HG03521 (cell line): ENCODE measurements around the gene LSS.
"Not testable (repeated sequence)": the region's sequence is repeated elsewhere in the genome, so short reads cannot be mapped to it uniquely, and the experiment has no call there.

ENCODE experiments used
- ATAC-seq: cut with Tn5 transposase; IDR thresholded peaks from one replicate; pipeline ENCODE4 v1.9.1; 2021; ENCODE audit warnings: mild to moderate bottlenecking, moderate library complexity; ENCODE audit not compliant: unreplicated experiment

LSS gene

DNA sequence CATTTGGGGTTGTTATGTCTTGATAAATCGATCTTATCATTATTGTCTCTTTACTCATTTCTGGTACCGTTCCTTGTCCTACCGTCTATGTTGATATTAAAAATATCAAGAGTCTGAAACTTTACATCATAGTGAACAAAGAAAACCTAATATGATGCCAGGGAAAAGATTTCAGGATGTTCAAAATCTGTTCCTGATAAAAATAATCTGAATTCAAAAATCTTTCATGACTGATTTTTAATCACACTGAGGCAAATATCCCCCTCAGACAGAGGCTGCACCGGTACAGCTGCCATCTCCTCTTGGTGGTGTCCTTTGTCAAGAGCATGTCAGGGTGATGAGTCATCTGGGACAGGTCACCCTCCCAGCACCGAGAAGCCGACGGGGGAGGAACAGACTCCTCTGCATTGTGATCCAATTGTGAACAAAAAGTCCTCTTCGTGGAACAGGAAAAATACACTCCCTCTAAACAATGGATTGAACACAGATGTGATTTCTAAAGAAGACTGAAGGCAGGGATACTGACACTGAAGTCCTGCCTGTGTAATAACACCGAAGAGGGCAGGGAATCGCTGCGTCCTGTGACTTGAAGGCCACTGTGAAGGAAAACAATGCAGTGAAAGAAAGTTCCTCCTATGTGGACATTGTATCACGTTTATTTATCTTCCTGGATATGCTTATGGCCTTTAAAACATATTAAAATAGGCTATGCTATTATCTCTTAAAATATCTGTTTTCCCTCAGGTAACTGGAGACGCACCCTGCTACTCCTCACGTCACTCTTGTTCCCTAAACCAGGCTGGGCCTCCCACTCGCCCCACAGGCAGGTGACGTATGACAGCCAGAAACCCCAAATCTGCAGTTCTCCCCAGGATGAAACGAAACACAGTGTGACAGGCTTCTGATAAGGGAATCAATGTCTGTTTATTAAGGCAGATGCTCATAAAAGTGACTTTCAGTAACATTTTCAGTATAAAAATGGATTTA lies 40.1 kb downstream of the LSS start:
- ATAC-seq, result no peak

DNA sequence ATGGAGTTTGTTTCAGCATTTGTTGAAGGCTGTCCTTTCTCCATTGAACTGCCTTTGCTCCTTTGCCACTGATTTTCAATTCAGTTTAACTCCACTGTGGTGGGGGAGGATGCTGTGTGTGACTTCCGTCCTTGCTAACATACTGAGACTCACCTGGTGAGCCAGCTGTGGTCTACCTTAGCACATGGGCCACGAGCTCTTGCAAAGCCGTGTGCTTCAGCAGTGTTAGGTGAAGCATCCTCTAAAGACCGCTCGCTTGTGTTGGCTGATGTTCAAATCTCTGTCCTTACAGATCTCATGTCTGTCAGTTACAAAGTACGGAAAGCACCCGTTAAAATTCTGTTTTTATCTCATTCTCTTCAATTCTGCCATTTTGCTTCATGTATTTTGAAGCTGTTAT lies 40.8 kb downstream of the LSS start:
- ATAC-seq, result no peak

DNA sequence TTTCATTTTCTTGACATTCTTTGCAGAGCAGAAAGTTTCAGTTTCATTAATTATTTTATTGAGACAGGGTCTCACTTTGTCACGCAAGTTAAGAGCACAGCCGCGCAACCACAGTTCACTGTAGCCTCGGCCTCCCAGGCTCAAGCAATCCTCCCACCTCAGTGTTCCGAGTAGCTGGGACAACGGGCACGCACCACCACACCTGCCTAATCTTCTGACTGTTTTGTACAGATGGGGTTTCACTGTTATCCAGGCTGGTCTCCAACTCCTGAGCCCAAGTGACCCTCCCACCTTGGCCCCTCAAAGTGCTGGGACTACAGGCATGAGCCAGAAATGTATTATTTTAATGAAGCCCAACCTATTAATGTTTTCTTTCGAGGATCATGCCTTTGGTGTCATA lies 41.3 kb downstream of the LSS start:
- ATAC-seq, result no peak

DNA sequence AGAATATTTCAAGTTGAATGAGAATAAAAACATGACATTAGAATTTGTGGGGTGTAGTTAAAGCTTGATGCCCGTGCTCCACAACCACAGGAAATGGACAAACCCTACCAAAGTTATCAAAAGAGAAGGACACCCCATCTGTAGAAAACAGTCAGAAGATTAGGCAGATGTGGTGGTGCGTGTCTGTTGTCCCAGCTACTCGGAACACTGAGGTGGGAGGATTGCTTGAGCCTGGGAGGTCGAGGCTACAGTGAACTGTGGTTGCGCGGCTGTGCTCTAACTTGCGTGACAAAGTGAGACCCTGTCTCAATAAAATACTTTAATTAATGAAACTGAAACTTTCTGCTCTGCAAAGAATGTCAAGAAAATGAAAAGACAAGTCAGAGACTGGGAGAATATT lies 42.9 kb downstream of the LSS start:
- ATAC-seq, result no peak

DNA sequence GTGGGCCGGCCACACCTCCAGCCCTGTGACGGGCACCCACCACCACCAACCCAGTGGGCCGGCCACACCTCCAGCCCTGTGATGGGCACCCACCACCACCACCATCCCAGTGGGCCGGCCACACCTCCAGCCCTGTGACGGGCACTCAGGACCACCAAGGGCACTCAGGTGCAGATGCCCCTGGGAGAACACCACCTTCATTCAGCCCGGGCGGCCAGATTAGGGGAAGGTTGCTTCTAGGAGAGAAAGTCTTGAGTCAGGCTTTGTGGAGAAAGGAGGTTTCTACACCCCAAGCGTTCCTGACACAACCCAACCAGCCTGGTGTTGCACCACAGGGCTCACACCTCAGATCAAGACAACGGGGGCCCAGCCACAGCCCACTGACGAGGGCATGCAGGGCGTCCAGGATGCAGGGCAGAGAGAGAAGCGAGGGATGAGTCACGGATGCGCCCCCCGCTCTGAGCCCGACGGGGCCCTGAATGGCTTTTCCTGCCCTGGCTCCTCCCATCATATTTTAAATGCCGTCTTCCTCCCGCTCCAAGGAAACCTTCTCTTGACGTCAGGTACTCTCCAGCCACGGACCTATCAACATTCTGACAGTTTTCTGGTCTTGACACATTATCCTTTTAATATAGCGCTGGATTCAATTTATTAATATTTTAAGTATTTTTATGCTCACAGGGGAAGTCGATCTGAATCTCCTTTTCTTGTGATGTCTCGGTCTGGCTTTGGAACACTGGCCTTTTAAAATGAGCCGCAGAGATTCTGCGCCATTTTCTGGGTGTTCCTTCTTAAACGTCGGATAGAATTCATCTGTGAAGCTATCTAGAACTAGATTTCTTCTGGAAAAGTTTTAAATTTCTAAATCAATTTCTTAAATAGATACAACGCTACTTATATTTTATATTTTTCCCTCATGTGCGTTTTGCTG lies 43.7 kb downstream of the LSS start:
- peak; percentile 59 for ATAC-seq

DNA sequence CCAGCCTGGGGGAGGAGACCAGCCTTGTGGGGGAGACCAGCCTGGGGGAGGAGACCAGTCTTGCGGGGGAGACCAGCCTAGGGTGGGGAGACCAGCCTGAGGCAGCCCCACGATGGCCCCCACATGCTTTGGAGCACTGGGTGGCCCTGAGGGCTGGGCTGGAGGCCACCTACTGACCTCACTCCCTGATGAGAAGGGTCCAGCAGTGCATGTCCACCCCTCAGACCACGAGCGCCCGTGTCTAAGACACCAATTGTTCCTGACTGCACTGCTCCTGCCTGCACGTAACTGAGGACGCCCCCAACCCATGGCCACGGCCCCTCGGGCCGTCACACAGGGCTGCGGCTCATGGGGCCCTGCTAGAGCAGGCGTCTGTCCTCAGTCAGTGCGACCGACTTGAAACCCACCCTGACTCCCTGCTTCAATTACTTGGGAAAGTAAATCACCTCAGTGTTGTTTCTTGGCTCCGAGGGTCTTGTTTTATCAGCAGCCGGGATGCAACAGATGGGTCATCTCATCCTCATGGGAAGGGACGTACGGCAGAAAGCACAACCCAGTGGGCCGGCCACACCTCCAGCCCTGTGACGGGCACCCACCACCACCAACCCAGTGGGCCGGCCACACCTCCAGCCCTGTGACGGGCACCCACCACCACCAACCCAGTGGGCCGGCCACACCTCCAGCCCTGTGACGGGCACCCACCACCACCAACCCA lies 44.5 kb downstream of the LSS start, which contains the start of gene SPATC1L:
TSS of gene SPATC1L (minus strand) at position 550 of the 715 bp plus-strand sequence. CDS start 1,643 bp downstream, outside the sequence.
- ATAC-seq, result peak; percentile 41

DNA sequence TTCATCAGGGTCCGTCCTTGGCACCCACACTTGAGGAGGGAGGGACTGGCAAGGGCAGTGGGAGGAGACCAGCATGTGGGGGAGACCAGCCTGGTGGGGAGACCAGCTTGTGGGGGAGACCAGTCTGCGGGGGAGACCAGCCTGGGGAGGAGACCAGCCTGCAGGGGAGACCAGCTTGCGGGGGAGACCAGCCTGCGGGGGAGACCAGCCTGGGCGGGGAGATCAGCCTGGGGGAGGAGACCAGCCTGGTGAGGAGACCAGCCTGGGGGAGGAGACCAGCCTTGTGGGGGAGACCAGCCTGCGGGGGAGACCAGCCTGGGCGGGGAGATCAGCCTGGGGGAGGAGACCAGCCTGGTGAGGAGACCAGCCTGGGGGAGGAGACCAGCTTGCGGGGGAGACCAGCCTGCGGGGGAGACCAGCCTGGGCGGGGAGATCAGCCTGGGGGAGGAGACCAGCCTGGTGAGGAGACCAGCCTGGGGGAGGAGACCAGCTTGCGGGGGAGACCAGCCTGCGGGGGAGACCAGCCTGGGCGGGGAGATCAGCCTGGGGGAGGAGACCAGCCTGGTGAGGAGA lies 45.2 kb downstream of the LSS start:
- not testable (repeated sequence) for ATAC-seq

DNA sequence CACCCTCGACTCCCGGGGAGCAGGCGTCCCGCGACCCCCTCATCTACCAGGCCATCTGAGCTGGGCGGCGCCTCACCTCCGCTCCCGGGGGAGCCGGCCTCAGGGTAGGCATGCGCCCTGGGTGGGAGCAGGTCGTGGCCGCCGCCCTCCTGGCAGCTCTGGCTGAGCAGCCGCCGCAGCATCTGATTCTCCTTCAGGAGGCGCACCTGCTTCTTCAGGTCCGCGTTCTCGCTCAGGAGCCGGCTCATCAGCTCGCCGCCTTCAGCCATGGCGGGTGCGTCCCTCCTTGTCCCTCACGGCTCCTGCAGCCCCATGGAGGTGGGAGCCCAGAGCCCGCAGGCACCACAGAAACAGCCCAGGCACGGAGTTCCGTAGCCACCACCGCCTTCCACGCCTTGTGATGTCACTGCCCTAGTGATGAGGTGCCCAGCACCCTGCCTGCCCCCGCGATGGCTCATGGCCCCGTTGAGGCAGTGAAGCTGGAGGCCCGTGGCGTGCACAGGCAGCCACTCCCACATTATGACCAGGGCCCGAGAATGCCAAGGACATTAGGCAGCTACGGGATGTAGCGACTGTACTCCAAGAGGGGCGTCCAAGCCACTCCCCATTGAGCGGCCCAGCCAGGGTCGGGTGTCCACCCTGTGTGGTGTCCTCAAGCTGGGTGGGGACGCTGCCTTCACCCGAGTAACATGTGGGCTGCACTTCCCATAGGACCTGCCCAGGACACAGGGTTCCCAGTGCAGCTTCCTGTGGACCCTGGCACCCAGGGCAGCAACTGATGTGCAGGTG lies 45.8 kb downstream of the LSS start:
- ATAC-seq, result no peak

DNA sequence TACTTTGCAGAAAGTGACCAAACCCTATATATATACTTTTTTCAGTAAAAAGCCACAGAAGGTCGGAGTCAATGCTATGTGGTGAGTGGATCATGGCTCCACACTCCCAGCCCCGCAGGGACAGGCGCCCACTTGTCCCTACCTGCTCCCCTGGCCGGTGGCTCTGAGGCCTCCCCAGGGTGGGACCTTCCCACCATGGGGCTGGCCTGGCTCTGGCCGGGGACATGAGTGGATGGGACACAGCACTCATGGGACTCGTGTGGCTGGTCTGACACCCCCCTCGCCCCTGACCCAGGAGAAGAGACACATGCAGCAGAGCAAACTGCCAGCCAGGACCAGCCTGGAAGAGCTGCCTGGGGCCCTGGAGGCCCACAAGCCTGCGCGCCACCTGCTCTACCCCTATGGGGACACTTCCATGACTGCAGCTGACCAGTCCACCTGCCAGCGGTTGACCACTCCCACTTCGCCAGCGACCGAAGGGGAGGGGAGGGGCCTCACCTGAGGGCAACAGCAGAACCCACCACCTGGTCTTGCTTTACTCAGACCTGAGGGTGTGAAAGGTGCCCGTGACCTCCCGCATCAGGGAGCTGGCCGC lies 46.5 kb downstream of the LSS start:
- no peak for ATAC-seq

DNA sequence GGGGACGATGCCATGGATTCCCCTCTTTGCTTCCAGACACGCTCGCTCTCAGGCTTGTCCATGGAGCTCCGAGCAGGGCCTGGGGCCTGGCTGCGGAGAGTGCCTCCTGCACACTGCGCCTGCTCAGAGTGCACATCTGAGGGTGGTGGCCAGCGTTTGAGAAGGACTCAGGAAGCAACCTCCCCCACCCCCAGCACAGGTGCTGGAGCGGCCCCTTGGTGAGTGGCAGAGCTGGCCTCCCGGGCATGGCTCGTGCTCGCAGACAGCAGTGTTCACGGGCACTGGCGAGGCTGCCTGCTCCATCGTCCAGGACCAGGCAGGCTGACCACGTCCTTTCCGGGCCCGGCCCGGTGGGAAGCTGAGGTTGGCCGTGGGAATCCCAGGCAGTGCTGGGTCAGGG lies 47.1 kb downstream of the LSS start:
- no peak for ATAC-seq

DNA sequence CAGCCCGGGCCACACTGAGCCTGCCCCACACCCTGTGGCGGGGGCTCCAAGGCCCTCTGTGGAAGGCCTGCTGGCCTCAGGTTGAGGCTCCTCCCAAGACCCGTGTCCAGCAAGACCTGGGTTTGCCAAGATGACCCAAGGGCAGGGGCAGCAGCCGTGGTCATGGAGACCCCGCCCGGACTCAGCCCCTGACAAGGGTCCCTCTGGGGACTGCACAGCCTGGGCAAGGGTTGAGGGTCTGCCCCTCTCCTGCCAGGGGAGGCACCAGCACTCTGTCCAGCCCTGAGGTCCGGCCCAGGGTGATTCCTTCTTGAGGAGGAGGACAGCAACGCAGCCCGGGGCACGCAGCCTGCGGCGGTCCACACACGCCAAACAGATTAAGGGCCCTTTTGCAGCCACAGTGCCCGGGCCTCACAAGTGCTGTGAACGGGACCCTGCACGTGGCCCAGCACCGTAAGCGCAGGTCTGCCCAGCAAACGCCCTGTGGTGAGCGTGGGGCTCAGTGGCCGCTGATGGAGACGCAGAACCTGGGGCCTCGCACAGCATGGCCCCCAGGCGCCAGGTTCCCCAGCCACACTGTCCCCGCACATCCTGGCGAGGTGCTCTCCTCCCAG lies 47.7 kb downstream of the LSS start:
- no peak for ATAC-seq

DNA sequence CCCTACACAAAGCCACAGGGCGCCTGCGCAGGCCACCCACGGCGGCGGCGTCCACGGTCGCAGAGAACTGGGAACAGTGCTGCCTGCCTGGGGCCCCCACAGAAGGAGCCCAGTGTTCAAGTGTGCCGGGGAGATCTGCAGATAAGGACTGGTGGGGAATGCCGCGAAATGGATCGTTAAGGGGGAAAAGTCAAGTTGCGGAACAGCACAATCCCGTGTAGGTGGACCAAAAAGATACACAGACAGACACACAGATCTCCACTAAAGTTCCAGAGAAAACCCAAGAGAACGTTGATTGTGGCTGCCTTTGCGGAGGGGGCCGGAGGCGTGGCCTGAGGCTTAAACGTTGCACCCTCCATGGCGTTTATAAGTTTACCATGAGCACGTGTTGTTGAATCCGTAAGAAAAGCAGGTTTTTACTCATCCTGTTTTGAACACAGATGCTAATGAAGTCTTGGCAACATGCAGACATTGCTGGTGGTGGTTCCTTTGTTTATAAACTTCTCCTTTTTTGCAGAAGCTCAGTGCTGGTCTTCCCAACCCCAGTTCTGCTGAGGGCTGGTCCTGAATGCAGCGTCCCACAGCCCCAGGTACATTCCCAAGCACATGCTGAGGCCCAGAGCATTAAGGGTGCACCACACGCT lies 48.4 kb downstream of the LSS start:
- ATAC-seq, result no peak

DNA sequence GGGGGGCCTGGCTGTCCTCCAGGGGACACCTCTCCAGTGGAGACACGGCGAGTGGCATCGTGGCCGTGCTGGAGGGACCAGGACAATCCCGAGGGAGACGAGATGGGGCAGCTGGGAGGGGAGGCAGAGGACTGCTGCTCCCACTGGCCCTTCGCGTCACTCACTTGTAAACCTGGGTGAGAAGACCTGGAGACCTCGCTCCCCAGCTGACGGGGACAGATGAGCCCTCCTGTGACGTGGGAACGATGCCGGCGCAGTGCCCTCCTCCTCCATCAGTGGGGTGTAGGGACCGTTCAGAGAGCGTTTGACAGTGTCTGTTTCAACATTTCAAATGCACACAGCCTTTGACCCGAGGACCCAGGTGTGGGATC lies 48.9 kb downstream of the LSS start:
- no peak for ATAC-seq

DNA sequence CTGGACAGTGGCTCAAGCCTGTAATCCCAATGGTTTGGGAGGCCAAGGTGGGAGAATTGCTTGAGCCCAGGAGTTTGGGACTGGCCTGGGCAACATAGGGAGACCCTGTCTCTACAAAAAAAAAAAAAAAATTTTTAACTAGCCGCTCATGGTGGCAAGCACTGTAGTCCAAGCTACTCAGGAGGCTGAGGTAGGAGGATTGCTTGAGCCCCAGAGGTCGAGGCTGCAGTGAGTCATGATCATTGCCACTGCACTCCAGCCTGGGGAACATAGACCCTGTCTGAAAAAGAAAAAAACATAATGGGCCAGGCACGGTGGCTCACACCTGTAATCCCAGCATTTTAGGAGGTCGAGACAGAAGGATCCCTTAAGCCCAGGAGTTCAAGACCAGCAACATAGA lies 49.6 kb downstream of the LSS start:
- ATAC-seq, result no peak

DNA sequence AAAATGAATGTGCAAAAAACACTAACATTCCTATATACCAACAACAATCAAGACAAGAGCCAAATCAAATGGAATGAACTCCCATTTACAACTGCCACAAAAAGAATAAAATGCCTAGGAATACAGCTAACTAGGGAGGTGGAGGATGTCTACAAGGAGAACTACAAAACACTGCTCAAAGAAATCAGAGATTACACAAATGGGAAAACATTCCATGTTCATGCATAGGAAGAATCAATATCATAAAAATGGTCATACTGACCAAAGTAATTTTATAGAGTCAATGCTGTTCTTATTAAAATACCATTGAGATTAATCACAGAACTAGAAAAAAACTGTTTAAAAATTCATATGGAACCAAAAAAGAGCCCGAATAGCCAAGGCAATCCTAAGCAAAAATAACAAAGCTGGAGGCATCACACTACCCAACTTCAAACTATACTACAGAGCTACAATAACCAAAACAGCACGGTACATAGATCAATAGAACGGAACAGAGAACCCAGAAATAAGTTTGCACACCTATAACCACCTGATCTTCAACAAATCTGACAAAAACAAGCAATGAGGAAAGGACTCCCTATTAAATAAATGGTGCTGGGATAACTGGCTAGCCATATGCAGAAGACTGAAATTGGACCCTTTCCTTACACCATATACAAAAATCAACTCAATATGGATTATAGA lies 52.0 kb downstream of the LSS start:
- ATAC-seq, result not testable (repeated sequence)

DNA sequence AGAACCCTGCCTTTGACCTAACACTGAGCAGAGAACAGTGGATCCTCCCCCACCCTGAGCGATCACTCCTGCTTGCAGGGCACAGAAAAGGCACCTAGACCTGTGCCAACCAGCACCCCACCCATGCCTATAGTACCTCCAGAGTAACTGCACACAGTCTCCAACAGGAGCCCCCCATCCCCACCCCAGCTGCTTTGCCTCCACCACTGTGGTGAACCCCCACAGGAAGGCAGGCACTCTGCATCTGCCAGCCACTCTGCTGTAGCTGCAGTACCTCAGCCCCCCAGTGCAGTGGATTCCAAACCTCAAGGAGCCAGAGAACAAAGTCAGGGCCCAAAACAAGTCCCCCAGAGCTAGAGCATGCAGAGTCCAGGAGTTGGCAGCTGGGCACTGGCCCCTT lies 55.0 kb downstream of the LSS start:
- ATAC-seq, result no peak

DNA sequence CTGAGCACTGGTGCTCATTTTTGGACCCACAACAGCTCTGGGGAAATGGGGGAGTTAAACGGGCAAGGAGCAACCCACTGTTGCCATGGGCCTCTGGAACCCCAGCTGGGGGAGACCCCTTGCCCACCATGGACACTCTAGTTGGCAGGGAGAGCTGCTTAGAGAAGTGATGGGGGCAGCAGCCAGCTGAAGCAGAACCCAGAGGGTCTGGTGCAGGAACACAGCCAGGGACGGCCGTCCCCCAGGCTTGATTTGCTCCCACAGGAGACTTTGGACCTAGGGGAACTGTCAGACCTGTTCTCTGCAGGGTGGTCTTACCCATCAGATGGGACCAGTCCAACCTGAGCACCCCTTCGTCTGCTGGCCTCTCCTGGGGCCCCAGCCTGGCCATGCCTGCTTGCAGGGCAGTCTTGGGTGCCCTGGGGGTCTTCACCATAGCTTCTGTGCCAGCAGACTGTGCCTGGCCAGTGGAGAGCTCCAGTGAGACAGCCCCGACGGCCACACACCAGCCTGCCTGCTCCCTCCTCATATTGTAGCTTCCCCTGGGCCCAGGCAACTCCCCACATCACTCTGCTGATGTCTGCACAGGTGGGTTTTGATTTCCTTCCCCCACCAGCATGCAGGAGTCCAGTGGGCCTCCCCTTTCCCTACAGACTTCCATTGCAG lies 55.6 kb downstream of the LSS start:
- no peak for ATAC-seq
